Measurements from ENCODE around the gene ACOX2.

ACOX2 gene

DNA sequence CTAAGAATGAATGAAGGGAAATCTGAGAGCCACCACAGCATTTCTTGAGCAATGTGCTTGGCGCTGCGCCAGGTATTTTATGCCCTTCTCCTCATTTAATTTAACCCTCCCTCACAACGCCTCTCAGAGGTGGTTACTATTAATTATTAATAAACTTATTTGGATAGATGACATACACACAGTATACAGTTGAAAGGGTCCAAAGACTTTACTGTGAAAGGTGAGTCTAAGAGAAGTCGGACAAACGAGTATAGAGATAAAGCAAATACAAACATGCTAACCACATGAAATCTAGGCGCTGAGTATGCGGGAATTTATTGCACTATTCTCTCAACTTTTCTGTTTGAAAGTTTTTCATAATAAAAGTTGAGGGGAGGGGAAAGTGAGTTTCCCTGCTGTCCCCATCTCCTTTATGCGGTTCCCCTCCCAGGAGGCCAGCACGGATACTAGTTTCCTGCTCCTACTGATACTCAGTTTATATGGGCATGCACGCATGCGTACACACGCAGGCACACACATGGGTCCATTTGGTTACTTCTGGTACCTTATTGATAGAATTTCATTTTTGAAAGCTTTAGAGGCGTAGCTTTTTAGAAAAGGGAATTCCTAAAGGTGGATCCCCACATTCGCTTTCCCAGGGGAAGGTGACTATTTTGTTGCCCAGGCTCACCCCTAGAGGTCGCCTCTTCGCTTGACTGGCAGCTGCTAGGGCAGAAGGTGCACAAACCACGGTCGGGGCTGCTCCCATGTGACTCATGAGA lies 73.6 kb downstream of the ACOX2 start:
- no peaks in the 10 kb centered on the region for H3K27me3 ChIP-seq (ENCODE audit: control insufficient read depth in 3 of 3, insufficient read depth in 3 of 3, low read depth in 1 of 3, low read length in 3 of 3)
- H2BK12ac ChIP-seq (ENCODE audit: low read length): no peak overlapping the region
- no peak overlapping the region for H3K4ac ChIP-seq (ENCODE audit: low read length)
- no peak overlapping the region for H2BK15ac ChIP-seq (ENCODE audit: low read length)
- no peak overlapping the region for H3K4me3 ChIP-seq (ENCODE audit: low read length in 2 of 2)
- peak; percentile 35 for DNase-seq (ENCODE audit: low spot score)
- H3K9me3 ChIP-seq (replicated peaks in 1 of 2; ENCODE audit: control insufficient read depth in 2 of 2, insufficient read depth in 1 of 2, low read depth in 1 of 2, low read length in 2 of 2): no peaks in the 10 kb centered on the region
- H3K9ac ChIP-seq (ENCODE audit: low read depth, low read length, poor library complexity): no peak overlapping the region
- no peak overlapping the region for H3K27ac ChIP-seq (replicated peaks; ENCODE audit: low read length)
- H3K23ac ChIP-seq (ENCODE audit: low read depth, low read length, poor library complexity): no peak overlapping the region
- H3K18ac ChIP-seq (ENCODE audit: low read length): no peak overlapping the region
- WGBS, 2 donors (ENCODE audit: extremely low coverage in 2 of 2, insufficient read length in 2 of 2, insufficient replicate concordance in 1 of 2): no CpG with 5 or more reads among the region's 18 CpGs
- no peak overlapping the region for H3K14ac ChIP-seq (ENCODE audit: low read length)
- no peak overlapping the region for H2AK5ac ChIP-seq (ENCODE audit: low read depth, low read length)
- peaks cover 0 to 3% of the 10 kb centered on the region in 2 donors for H3K4me1 ChIP-seq (ENCODE audit: control insufficient read depth in 2 of 2, insufficient read depth in 1 of 2, low read depth in 1 of 2, low read length in 2 of 2)
- no peak overlapping the region for H4K8ac ChIP-seq (ENCODE audit: low read depth, low read length)
- H4K91ac ChIP-seq (ENCODE audit: low read depth, low read length, poor library complexity): no peak overlapping the region
- H3K36me3 ChIP-seq (replicated peaks in 1 of 2; ENCODE audit: control insufficient read depth in 2 of 2, insufficient read depth in 2 of 2, low read length in 2 of 2): no peaks in the 10 kb centered on the region
- no peak overlapping the region for H3K4me2 ChIP-seq (ENCODE audit: insufficient read depth, low read length, poor library complexity, severe bottlenecking)
- H3K79me1 ChIP-seq (ENCODE audit: low read depth, low read length): no peaks in the 10 kb centered on the region
- H2AFZ ChIP-seq (ENCODE audit: low read length): peak overlapping the region; percentile 84
- H2BK5ac ChIP-seq (ENCODE audit: low read length): no peak overlapping the region
- H2BK120ac ChIP-seq (ENCODE audit: low read depth, low read length): no peak overlapping the region

DNA sequence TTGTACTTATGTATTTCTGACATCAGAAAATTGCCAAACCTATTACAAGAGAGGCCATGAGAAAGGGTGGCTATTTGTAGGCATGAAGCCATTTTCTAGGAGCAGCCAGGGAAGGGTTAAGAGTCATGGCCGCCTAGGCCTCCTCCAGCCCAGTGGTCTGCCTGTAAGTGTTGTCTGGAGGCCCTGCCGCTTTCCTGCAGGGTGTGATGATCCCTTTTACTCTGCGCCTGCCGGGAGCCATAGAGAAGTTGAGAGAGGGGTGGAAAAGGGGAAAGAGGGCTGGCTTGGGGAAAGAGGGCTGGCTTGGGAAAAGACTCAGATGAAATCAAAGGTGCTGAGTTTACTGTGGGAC lies 74.2 kb downstream of the ACOX2 start:
- no peak overlapping the region for H2BK12ac ChIP-seq (ENCODE audit: low read length)
- H2BK5ac ChIP-seq (ENCODE audit: low read length): no peak overlapping the region
- H2AK5ac ChIP-seq (ENCODE audit: low read depth, low read length): no peak overlapping the region
- peak overlapping the region; percentile 17 for H3K14ac ChIP-seq (ENCODE audit: low read length)
- no peak overlapping the region for H3K18ac ChIP-seq (ENCODE audit: low read length)
- no peak overlapping the region for H3K4ac ChIP-seq (ENCODE audit: low read length)
- H3K79me1 ChIP-seq (ENCODE audit: low read depth, low read length): no peaks in the 10 kb centered on the region
- no peak for DNase-seq (ENCODE audit: low spot score)
- no peak overlapping the region for H3K23ac ChIP-seq (ENCODE audit: low read depth, low read length, poor library complexity)
- H3K4me3 ChIP-seq (ENCODE audit: low read length in 2 of 2): no peak overlapping the region
- H3K9ac ChIP-seq (ENCODE audit: low read depth, low read length, poor library complexity): no peak overlapping the region
- H2BK15ac ChIP-seq (ENCODE audit: low read length): no peak overlapping the region
- peaks cover 0 to 3% of the 10 kb centered on the region in 2 donors for H3K4me1 ChIP-seq (ENCODE audit: control insufficient read depth in 2 of 2, insufficient read depth in 1 of 2, low read depth in 1 of 2, low read length in 2 of 2)
- no peaks in the 10 kb centered on the region for H3K27me3 ChIP-seq (ENCODE audit: control insufficient read depth in 3 of 3, insufficient read depth in 3 of 3, low read depth in 1 of 3, low read length in 3 of 3)
- H2AFZ ChIP-seq (ENCODE audit: low read length): peak overlapping the region; percentile 84
- H3K36me3 ChIP-seq (replicated peaks in 1 of 2; ENCODE audit: control insufficient read depth in 2 of 2, insufficient read depth in 2 of 2, low read length in 2 of 2): no peaks in the 10 kb centered on the region
- no CpG with 5 or more reads among the region's 4 CpGs for WGBS, 2 donors (ENCODE audit: extremely low coverage in 2 of 2, insufficient read length in 2 of 2, insufficient replicate concordance in 1 of 2)
- H3K4me2 ChIP-seq (ENCODE audit: insufficient read depth, low read length, poor library complexity, severe bottlenecking): no peak overlapping the region
- H4K8ac ChIP-seq (ENCODE audit: low read depth, low read length): no peak overlapping the region
- H2BK120ac ChIP-seq (ENCODE audit: low read depth, low read length): no peak overlapping the region
- H3K9me3 ChIP-seq (replicated peaks in 1 of 2; ENCODE audit: control insufficient read depth in 2 of 2, insufficient read depth in 1 of 2, low read depth in 1 of 2, low read length in 2 of 2): no peaks in the 10 kb centered on the region
- no peak overlapping the region for H4K91ac ChIP-seq (ENCODE audit: low read depth, low read length, poor library complexity)
- H3K27ac ChIP-seq (replicated peaks; ENCODE audit: low read length): no peak overlapping the region

DNA sequence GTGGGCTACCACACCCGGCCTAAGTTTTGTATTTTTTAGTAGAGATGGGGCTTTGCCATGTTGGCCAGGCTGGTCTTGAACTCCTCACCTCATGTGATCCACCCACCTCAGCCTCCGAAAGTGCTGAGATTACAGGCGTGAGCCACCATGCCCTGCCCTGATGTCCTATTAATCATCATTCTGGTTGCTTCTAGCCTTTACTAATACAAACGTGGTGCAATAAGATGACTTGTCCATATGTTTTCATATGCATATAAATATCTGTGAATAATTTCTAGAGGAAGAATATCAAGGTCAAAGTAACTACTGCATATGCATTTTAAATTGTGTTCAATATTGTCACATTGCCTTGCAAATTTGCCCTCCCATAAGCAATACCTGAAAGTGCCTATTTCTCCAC lies 77.8 kb downstream of the ACOX2 start:
- H3K27me3 ChIP-seq (ENCODE audit: control insufficient read depth in 3 of 3, insufficient read depth in 3 of 3, low read depth in 1 of 3, low read length in 3 of 3): no peaks in the 10 kb centered on the region
- H3K27ac ChIP-seq (replicated peaks; ENCODE audit: low read length): no peak overlapping the region
- H3K4me2 ChIP-seq (ENCODE audit: insufficient read depth, low read length, poor library complexity, severe bottlenecking): no peak overlapping the region
- peaks cover 0 to 3% of the 10 kb centered on the region in 2 donors for H3K4me1 ChIP-seq (ENCODE audit: control insufficient read depth in 2 of 2, insufficient read depth in 1 of 2, low read depth in 1 of 2, low read length in 2 of 2)
- H3K36me3 ChIP-seq (replicated peaks in 1 of 2; ENCODE audit: control insufficient read depth in 2 of 2, insufficient read depth in 2 of 2, low read length in 2 of 2): no peaks in the 10 kb centered on the region
- no peak overlapping the region for H2BK15ac ChIP-seq (ENCODE audit: low read length)
- H3K4me3 ChIP-seq (ENCODE audit: low read length in 2 of 2): no peak overlapping the region
- H4K8ac ChIP-seq (ENCODE audit: low read depth, low read length): no peak overlapping the region
- no peak overlapping the region for H2BK5ac ChIP-seq (ENCODE audit: low read length)
- no peak overlapping the region for H2BK120ac ChIP-seq (ENCODE audit: low read depth, low read length)
- no peak overlapping the region for H3K4ac ChIP-seq (ENCODE audit: low read length)
- no peak for DNase-seq (ENCODE audit: low spot score)
- no peak overlapping the region for H3K23ac ChIP-seq (ENCODE audit: low read depth, low read length, poor library complexity)
- no peak overlapping the region for H3K14ac ChIP-seq (ENCODE audit: low read length)
- no peak overlapping the region for H2AFZ ChIP-seq (ENCODE audit: low read length)
- H2BK12ac ChIP-seq (ENCODE audit: low read length): no peak overlapping the region
- no peak overlapping the region for H4K91ac ChIP-seq (ENCODE audit: low read depth, low read length, poor library complexity)
- H3K79me1 ChIP-seq (ENCODE audit: low read depth, low read length): no peaks in the 10 kb centered on the region
- H3K18ac ChIP-seq (ENCODE audit: low read length): no peak overlapping the region
- no peak overlapping the region for H3K9ac ChIP-seq (ENCODE audit: low read depth, low read length, poor library complexity)
- WGBS, 2 donors (ENCODE audit: extremely low coverage in 2 of 2, insufficient read length in 2 of 2, insufficient replicate concordance in 1 of 2): no CpG with 5 or more reads among the region's 4 CpGs
- no peak overlapping the region for H2AK5ac ChIP-seq (ENCODE audit: low read depth, low read length)
- H3K9me3 ChIP-seq (replicated peaks in 1 of 2; ENCODE audit: control insufficient read depth in 2 of 2, insufficient read depth in 1 of 2, low read depth in 1 of 2, low read length in 2 of 2): peaks cover 0 to 12% of the 10 kb centered on the region in 2 donors

Data from neuronal stem cell (in vitro differentiated cells).